GM10248 (cell line): Measurements from ENCODE around the gene CLASP1.

ENCODE experiments used
- CTCF ChIA-PET: fragments of 300-600 bp; sonication (Branson Sonifier 250); formaldehyde crosslinking; extraction: SDS; loops from one replicate; lab custom pipeline; 2021; ENCODE audit warnings: antibody characterized with exemption; lab: Yijun Ruan, JAX
- POLR2A ChIA-PET: fragments of 350-650 bp; sonication (Branson Sonifier 250); formaldehyde crosslinking; extraction: SDS; loops from one replicate; lab custom pipeline; 2020; ENCODE audit warnings: antibody characterized with exemption; lab: Yijun Ruan, JAX
- DNase-seq: peaks from one replicate; pipeline ENCODE4 v3.0.0; 2012; ENCODE audit errors: extremely low spot score
- CTCF ChIP-seq: IDR thresholded peaks from 2 replicates; pipeline ENCODE4 v1.5.1; 2012; ENCODE audit warnings: mild to moderate bottlenecking, low read depth; ENCODE audit errors: extremely low read depth, missing control alignments, control extremely low read depth

Gene CLASP1

GRCh38 chr2:121365061-121365460 lies 284.2 kb downstream of the CLASP1 start:
- no peak for TF ChIP-seq CTCF
- CTCF ChIA-PET: interaction anchor here (6.1 kb wide), 1 partner anchor 9 kb away, joined by 36 read pairs; no protein-coding TSS in a partner anchor
- POLR2A ChIA-PET: no interaction called here
- no peak for DNase-seq

GRCh38 chr2:121363632-121364420 lies 285.4 kb downstream of the CLASP1 start:
- ChIA-PET CTCF (interaction anchor here (3.0 to 6.1 kb wide), 2 partner anchors 8 to 12 kb away, joined by 10 to 36 read pairs; no protein-coding TSS in a partner anchor), POLR2A (no interaction called here)
- no peak for TF ChIP-seq CTCF
- DNase-seq: no peak

DNA sequence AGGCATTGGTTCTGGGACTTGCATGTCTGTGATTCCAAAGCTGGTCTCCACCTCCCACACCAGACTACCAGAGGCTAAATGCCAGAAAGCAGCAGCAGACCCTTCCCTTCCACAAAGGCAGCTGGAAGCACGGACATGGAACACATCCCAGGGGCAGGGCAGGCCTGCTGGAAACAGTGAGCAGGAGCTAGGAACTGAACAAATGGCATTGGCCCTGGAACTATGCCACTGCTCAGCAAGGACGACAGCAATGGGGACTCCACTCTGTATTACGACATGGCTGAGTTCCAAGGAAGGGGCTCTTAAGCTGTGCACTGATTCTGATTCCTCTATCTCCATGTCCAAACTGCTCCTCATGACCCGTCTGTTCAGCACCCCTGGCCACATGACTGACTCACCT lies 286.5 kb downstream of the CLASP1 start:
- CTCF ChIA-PET: interaction anchor here (1.3 to 6.1 kb wide), 3 partner anchors 7 to 37 kb away, joined by 3 to 36 read pairs (median 10); no protein-coding TSS in a partner anchor
- TF ChIP-seq CTCF: no peak
- POLR2A ChIA-PET: no interaction called here
- DNase-seq: no peak

DNA sequence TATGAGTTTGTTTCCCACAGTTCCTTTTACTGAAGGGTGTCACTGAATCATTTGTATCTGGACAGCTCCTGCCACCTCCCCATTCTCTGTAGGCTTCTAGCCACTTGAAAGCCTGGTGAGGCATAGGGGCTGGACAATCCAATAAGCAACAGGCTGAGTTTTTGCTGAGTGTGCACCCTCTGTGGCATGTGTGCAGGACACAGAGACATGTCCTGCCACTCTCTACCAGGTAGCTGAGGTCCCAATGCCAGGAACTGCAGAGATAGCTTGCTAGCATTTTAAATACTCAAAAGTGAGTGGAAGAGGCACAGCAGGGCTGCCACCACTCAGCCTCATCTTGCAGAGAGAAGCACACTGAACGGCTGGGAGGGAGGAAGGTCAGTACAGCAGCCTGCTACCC lies 287.0 kb downstream of the CLASP1 start:
- DNase-seq: no peak
- no peak for TF ChIP-seq CTCF
- ChIA-PET POLR2A (no interaction called here), CTCF (interaction anchor here (0.9 to 6.1 kb wide), 4 partner anchors 6 to 267 kb away, joined by 3 to 36 read pairs (median 7); no protein-coding TSS in a partner anchor)

DNA sequence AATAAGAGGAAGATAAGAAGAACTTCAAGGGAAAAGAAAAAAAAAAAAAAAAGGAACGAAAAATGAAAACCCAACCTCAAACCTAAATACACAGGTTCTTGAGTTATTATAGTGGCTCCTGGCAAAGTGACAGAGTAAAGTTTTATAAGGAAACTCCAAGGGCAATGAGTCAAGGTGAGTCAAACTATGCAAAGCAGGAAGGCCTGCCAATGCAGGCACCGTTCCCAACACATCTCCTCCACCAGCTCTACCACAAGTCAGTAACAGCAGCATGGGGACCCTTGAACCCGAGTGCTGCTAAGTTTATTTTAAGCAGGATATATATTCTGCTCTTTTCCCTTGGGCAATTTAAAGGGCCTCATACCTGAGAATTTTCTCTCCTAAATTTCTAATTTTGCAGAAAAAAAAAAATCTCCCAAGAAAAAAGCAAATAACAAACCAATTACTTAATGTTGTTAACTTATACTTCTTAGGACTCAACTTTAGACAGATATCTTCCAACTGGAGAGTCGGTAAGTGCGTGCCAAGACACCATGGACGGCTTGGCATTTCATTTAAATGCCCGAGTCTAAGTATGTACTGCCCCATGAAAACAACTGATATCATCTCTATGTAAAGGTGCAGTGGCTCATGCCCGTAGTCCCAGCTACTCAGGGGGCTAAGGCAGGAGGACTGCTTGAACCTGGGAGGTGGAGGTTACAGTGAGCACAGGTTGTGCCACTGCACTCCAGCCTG lies 288.5 kb downstream of the CLASP1 start:
- no peak for DNase-seq
- ChIA-PET CTCF (interaction anchor here (3.0 kb wide), 1 partner anchor 8 kb away, joined by 10 read pairs; no protein-coding TSS in a partner anchor), POLR2A (no interaction called here)
- no peak for TF ChIP-seq CTCF
